ENCODE measurements around the gene NMNAT2. TPM values are rescaled to one million over a fixed set of nuclear protein-coding genes. Genes with fewer than 3 reads are reported as not detected.

The NMNAT2 gene
- polyA plus RNA-seq, 1 donor from 2014 or later: 43.8 TPM

- H4K20me1 ChIP-seq (ENCODE audit: insufficient read depth): no peaks in the 10 kb centered on the region
- H3K27me3 ChIP-seq (ENCODE audit: insufficient read depth, low read depth, low read length): no peaks in the 10 kb centered on the region
- H3K4me2 ChIP-seq (ENCODE audit: low read length): no peak overlapping the region
- no peaks in the 10 kb centered on the region for H3K9me2 ChIP-seq (ENCODE audit: insufficient read depth, low read length)
- no peak overlapping the region for H3K9ac ChIP-seq (ENCODE audit: low read length)
- TF ChIP-seq MXI1 (conservative IDR thresholded peaks at IDR 0.05; ENCODE audit: poor library complexity, severe bottlenecking): no peak
- no peak for TF ChIP-seq EP300 (conservative IDR thresholded peaks at IDR 0.05; ENCODE audit: poor library complexity, severe bottlenecking)
- no peak for TF ChIP-seq SMC3 (conservative IDR thresholded peaks at IDR 0.05; ENCODE audit: poor library complexity)
- TF ChIP-seq REST (IDR thresholded peaks at IDR 0.05; ENCODE audit: borderline replicate concordance): no peak
- TF ChIP-seq CTCF (IDR thresholded peaks at IDR 0.05; ENCODE audit: poor library complexity, severe bottlenecking): no peak
- no peak for TF ChIP-seq EZH2 (IDR thresholded peaks at IDR 0.05; ENCODE audit: borderline replicate concordance, insufficient read depth, low read length, poor library complexity, severe bottlenecking)
- no peak for TF ChIP-seq POLR2AphosphoS5 (IDR thresholded peaks at IDR 0.05)
- no peak for TF ChIP-seq TAF1 (IDR thresholded peaks at IDR 0.05; ENCODE audit: low read depth)
- no peak for TF ChIP-seq RAD21 (conservative IDR thresholded peaks at IDR 0.05)
- H3K79me2 ChIP-seq (replicated peaks; ENCODE audit: insufficient read depth, low read length): no peaks in the 10 kb centered on the region
- no peaks in the 10 kb centered on the region for H3K36me3 ChIP-seq (ENCODE audit: insufficient read depth, low read length)
- no peak overlapping the region for H3K4me3 ChIP-seq (ENCODE audit: low read length)
- no peak overlapping the region for H2AFZ ChIP-seq (ENCODE audit: low read depth, low read length)
- H3K9me3 ChIP-seq (ENCODE audit: low read length): peaks cover 5% of the 10 kb centered on the region
- no peaks in the 10 kb centered on the region for H3F3A ChIP-seq (ENCODE audit: insufficient read depth, low read length, poor library complexity, severe bottlenecking)
- H3K27ac ChIP-seq (ENCODE audit: low read length): no peak overlapping the region
Observed at GRCh38 chr1:183438060-183438459, 19.9 kb upstream of the NMNAT2 start.

DNA sequence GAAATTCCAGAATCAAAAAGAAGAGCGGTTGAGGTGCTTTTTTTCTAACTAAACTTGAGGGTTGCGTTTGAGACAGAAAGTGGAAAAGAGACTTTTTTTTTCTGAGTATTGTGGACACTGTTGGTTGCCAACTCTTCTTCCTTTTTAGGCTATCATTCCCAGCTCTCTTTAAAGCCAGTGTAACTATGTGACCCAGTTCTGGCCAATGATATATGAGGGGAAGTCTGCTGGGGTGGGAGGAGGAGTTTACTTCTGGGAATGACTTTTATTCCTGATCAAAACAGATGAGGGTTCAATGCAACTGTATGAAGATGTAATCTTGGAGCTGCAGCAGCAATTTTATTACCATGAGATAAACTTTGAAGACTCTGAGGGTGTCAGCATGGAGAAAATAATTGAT, 17.3 kb upstream of the NMNAT2 start:
- Histone ChIP-seq H3K9me2 (ENCODE audit: insufficient read depth, low read length) (no peaks in the 10 kb centered on the region), H3K36me3 (ENCODE audit: insufficient read depth, low read length) (no peaks in the 10 kb centered on the region), H3K27ac (ENCODE audit: low read length) (no peak overlapping the region), H3F3A (ENCODE audit: insufficient read depth, low read length, poor library complexity, severe bottlenecking) (no peaks in the 10 kb centered on the region), H3K79me2 (replicated peaks; ENCODE audit: insufficient read depth, low read length) (no peaks in the 10 kb centered on the region), H3K9me3 (ENCODE audit: low read length) (peaks cover 5% of the 10 kb centered on the region), H4K20me1 (ENCODE audit: insufficient read depth) (no peaks in the 10 kb centered on the region), H3K4me2 (ENCODE audit: low read length) (no peak overlapping the region), H2AFZ (ENCODE audit: low read depth, low read length) (no peak overlapping the region), H3K9ac (ENCODE audit: low read length) (no peak overlapping the region), H3K27me3 (ENCODE audit: insufficient read depth, low read depth, low read length) (no peaks in the 10 kb centered on the region), H3K4me3 (ENCODE audit: low read length) (no peak overlapping the region)
- TF ChIP-seq TAF1 (IDR thresholded peaks at IDR 0.05; ENCODE audit: low read depth) (no peak), REST (IDR thresholded peaks at IDR 0.05; ENCODE audit: borderline replicate concordance) (no peak), RAD21 (conservative IDR thresholded peaks at IDR 0.05) (no peak), SMC3 (conservative IDR thresholded peaks at IDR 0.05; ENCODE audit: poor library complexity) (no peak)
